ENCODE measurements around the gene SDF4. TPM values are rescaled to one million over a fixed set of nuclear protein-coding genes. Genes with fewer than 3 reads are reported as not detected.
A peak's percentile ranks its signal among the peaks of the same experiment; 100 is the strongest.

The SDF4 gene, protein sequence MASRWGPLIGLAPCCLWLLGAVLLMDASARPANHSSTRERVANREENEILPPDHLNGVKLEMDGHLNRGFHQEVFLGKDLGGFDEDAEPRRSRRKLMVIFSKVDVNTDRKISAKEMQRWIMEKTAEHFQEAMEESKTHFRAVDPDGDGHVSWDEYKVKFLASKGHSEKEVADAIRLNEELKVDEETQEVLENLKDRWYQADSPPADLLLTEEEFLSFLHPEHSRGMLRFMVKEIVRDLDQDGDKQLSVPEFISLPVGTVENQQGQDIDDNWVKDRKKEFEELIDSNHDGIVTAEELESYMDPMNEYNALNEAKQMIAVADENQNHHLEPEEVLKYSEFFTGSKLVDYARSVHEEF
- 100 to 1,000 TPM in 1 of 4 donors, 10 to 100 TPM in 3; 29.7 to 105 (median 50.3) TPM for total RNA-seq

DNA sequence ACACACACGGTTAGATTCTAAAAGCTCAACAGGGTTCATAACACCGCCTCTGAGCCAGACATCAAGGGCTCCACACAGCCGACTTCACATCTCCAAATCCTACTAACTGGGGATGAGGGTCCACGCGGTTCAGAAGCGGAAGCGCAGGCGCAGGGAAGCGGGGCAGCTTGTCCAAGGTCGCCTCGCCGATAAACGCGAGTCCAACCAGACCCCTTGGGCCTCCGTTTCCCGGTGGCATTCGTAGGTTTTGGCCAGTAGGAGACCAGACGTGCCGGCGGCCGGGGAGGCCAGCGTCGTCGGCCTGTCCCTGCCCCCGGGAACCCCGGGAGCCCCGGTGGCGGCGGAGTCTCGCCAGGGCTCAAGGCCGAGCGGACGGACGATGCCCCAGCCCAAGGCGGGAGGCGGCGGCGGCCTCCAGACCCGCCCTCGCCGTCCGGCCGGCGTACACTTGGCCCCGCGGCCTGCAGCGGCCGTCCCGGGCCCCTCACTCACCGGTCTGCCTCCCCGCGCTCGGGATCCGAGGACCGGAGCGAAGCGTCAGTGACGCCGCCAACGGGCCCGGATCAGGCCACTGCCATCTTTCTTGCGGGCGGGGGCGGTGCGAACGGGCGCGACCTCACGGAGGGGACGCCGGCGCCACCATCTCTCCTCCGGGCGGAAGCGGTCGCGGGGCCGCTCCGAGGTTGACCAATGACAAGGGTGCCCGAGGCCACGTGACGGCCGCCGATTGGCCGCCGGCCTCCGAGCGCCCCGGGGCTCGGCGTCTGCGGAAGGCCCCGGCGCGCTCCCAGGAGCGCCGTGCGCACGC, at the start of gene SDF4:
TSS of gene SDF4 (minus strand) at position 602 of the 808 bp plus-strand sequence. CDS start 3,229 bp downstream, outside the sequence.
- Histone ChIP-seq H3K4me1 (peaks cover 0 to 27% of the 10 kb centered on the region in 2 donors), H3K4me3 (peak within 1 kb of the TSS; percentile 67 to 98), H3K36me3 (no peaks in the 10 kb centered on the region), H3K9me3 (no peaks in the 10 kb centered on the region), H3K27me3 (no peaks in the 10 kb centered on the region), H3K27ac (peak within 1 kb of the TSS; percentile 70 to 93)
- TF ChIP-seq CTCF (IDR thresholded peaks at IDR 0.05) (peak in 1 of 4 experiments; percentile 2), POLR2A (IDR thresholded peaks at IDR 0.05) (peak in 1 of 2 donors; percentile 51)
- intact Hi-C loops (cut with DNase I; ENCODE audit: low total_unique reads) = loop anchor here (10.0 kb wide), 1 partner anchor 257 kb away; no protein-coding TSS in a partner anchor
- peak; percentile 94 to 97 for DNase-seq

DNA sequence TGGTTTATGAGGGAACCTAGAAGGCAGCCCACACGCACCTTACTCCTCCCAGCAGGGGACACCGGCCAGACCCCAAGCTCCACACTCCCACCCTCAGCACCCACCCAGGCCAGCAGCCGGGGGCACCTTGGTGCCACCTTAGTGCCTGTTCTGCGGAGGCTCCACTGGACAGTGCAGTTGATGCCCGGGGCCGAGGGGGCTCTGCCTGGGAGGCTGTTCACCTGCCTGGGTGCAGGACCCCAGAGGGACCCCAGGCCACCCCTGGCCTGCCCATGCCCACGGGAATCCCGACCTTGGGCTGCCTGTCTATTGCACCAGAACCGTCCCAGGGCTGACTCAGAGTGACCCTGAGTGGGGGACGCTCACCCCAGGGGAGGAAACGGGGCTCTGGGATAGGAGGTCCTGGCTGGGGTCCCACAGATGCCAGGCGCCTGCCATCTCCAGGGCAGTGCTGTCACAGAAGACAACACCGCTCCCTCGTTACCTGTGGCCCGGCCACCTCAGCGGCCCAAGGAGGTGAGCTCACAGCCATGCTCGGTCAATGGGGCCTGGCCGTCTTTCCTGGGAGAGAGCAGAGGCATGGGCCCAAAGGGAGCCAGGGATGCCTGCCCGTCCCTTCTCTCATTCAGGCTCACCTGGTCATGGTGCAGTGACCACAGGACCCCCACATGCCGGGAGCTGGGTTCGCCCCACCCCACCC, 49.1 kb upstream of the SDF4 start:
- no peaks in the 10 kb centered on the region for H3K4me1 ChIP-seq
- H3K36me3 ChIP-seq = no peaks in the 10 kb centered on the region
- DNase-seq = no peak
- H3K27me3 ChIP-seq = no peaks in the 10 kb centered on the region
- H3K4me3 ChIP-seq = no peak overlapping the region
- no peaks in the 10 kb centered on the region for H3K9me3 ChIP-seq
- intact Hi-C loops (cut with DNase I; ENCODE audit: low total_unique reads) = no loop called here
- TF ChIP-seq CTCF (IDR thresholded peaks at IDR 0.05) (no peak), POLR2A (IDR thresholded peaks at IDR 0.05) (no peak)
- no peak overlapping the region for H3K27ac ChIP-seq

- TF ChIP-seq CTCF (IDR thresholded peaks at IDR 0.05) (no peak), POLR2A (IDR thresholded peaks at IDR 0.05) (no peak)
- intact Hi-C loops (cut with DNase I; ENCODE audit: low total_unique reads) = no loop called here
- no peak for DNase-seq
- Histone ChIP-seq H3K4me3 (no peak overlapping the region), H3K27ac (no peak overlapping the region), H3K9me3 (no peaks in the 10 kb centered on the region), H3K4me1 (peaks cover 0 to 5% of the 10 kb centered on the region in 2 donors), H3K36me3 (no peaks in the 10 kb centered on the region), H3K27me3 (no peaks in the 10 kb centered on the region)
Measured at GRCh38 chr1:1279028-1279427, 47.2 kb upstream of the SDF4 start.

GRCh38 chr1:1278620-1279019, 46.8 kb upstream of the SDF4 start:
- H3K4me1 ChIP-seq = peaks cover 0 to 5% of the 10 kb centered on the region in 2 donors
- H3K27me3 ChIP-seq = no peaks in the 10 kb centered on the region
- H3K27ac ChIP-seq = no peak overlapping the region
- no peak for TF ChIP-seq CTCF (IDR thresholded peaks at IDR 0.05)
- no peak for TF ChIP-seq POLR2A (IDR thresholded peaks at IDR 0.05)
- intact Hi-C loops (cut with DNase I; ENCODE audit: low total_unique reads) = no loop called here
- H3K4me3 ChIP-seq = no peak overlapping the region
- no peaks in the 10 kb centered on the region for H3K36me3 ChIP-seq
- H3K9me3 ChIP-seq = no peaks in the 10 kb centered on the region
- no peak for DNase-seq
